ENCODE results near the gene OOSP4A. TPM values are rescaled to one million over a fixed set of nuclear protein-coding genes. Genes with fewer than 3 reads are reported as not detected.

OOSP4A gene
- total and polyA plus RNA-seq, 10 of the 15 experiments (the other 5 are each of a cell fraction or from before 2014, with no cell fraction given), result not detected

- intact Hi-C loops (cut with micrococcal nuclease; ENCODE audit: unreplicated experiment), result loop anchor here (5.0 kb wide), 1 partner anchor 166 kb away; no protein-coding TSS in a partner anchor
- no peaks in the 10 kb centered on the region for H3K4me1 ChIP-seq (ENCODE audit: control insufficient read depth, insufficient read depth, low read length)
- TF ChIP-seq SREBF1 (IDR thresholded peaks at IDR 0.05; ENCODE audit: low read length), result no peak
- no peak for TF ChIP-seq NR2C2 (IDR thresholded peaks at IDR 0.05; ENCODE audit: borderline replicate concordance, control insufficient read depth, insufficient read length, low read depth)
- no peak for TF ChIP-seq SUZ12 (IDR thresholded peaks at IDR 0.05; ENCODE audit: unreplicated experiment)
- no peaks in the 10 kb centered on the region for H3K79me2 ChIP-seq (ENCODE audit: control insufficient read depth, insufficient read depth, low read length)
- SMC1A ChIA-PET (ENCODE audit: uncharacterized antibody, unreplicated experiment), result interaction anchor here (0.7 to 1.5 kb wide), 6 partner anchors 89 to 333 kb away, joined by 3 to 8 read pairs (median 4); partner anchors contain the start of gene STX3
- CTCF ChIA-PET, result interaction anchor here (0.8 to 2.5 kb wide), 9 partner anchors 8 to 333 kb away, joined by 3 to 13 read pairs (median 5); partner anchors contain the start of gene STX3
- no TSS peak for BruUV-seq (replicated peaks)
- H2AFZ ChIP-seq (ENCODE audit: control insufficient read depth, low read depth, low read length), result no peak overlapping the region
- no peaks in the 10 kb centered on the region for H3K27me3 ChIP-seq (replicated peaks in 1 of 2; ENCODE audit: control insufficient read depth in 2 of 2, insufficient read depth in 2 of 2, low read length in 1 of 2)
- no peak overlapping the region for H3K9ac ChIP-seq (ENCODE audit: control insufficient read depth, insufficient read depth, low read length)
- H3K4me2 ChIP-seq (ENCODE audit: control insufficient read depth, insufficient read depth), result no peak overlapping the region
- no peak overlapping the region for H3K27ac ChIP-seq (ENCODE audit: control insufficient read depth, insufficient read depth)
- DNase-seq (ENCODE audit: low read depth, low spot score) (no peak), ATAC-seq (no peak), FAIRE-seq (no peak)
- RAD21 ChIA-PET (ENCODE audit: unreplicated experiment), result interaction anchor here (0.9 to 1.2 kb wide), 3 partner anchors 94 to 333 kb away, joined by 3 to 11 read pairs (median 4); no protein-coding TSS in a partner anchor
- 0% methylated on average over 2 of the region's 2 CpGs for WGBS (ENCODE audit: insufficient coverage, insufficient replicate concordance, low lambda C conversion rate, missing lambda C conversion rate)
- H4K20me1 ChIP-seq (ENCODE audit: control insufficient read depth, insufficient read depth), result no peaks in the 10 kb centered on the region
- in situ Hi-C loops (cut with MboI), result no loop called here
- H3K4me3 ChIP-seq, result no peak overlapping the region
- POLR2A ChIA-PET, result no interaction called here
- H3K36me3 ChIP-seq (ENCODE audit: control insufficient read depth in 2 of 2, insufficient read depth in 2 of 2, low read length in 1 of 2), result no peaks in the 10 kb centered on the region
- no peaks in the 10 kb centered on the region; the same call in 2 of the 3 replicates for H3K9me3 ChIP-seq (replicated peaks; ENCODE audit: control insufficient read depth, insufficient read depth, low read length)
These were observed 45.4 kb upstream of the OOSP4A start for GRCh38 chr11:59918480-59918879.

GRCh38 chr11:59918987-59919589 is 44.7 kb upstream of the OOSP4A start:
- DNase-seq (ENCODE audit: low read depth, low spot score) (no peak), FAIRE-seq (no peak), ATAC-seq (peak; percentile 41; the same call in 1 of the 3 replicates)
- 11% methylated on average over 3 of the region's 3 CpGs for WGBS (ENCODE audit: insufficient coverage, insufficient replicate concordance, low lambda C conversion rate, missing lambda C conversion rate)
- no peak overlapping the region for H3K4me3 ChIP-seq
- ChIA-PET RAD21 (ENCODE audit: unreplicated experiment) (interaction anchor here (0.9 to 1.2 kb wide), 3 partner anchors 94 to 333 kb away, joined by 3 to 11 read pairs (median 4); no protein-coding TSS in a partner anchor), POLR2A (no interaction called here), SMC1A (ENCODE audit: uncharacterized antibody, unreplicated experiment) (interaction anchor here (0.6 to 1.5 kb wide), 7 partner anchors 21 to 332 kb away, joined by 3 to 8 read pairs (median 4); partner anchors contain the start of gene STX3), CTCF (interaction anchor here (0.8 to 2.5 kb wide), 15 partner anchors 9 to 382 kb away, joined by 3 to 13 read pairs (median 4); partner anchors contain the start of gene STX3)
- H3K9ac ChIP-seq (ENCODE audit: control insufficient read depth, insufficient read depth, low read length), result no peak overlapping the region
- no peaks in the 10 kb centered on the region; the same call in 2 of the 3 replicates for H3K9me3 ChIP-seq (replicated peaks; ENCODE audit: control insufficient read depth, insufficient read depth, low read length)
- no peaks in the 10 kb centered on the region for H3K27me3 ChIP-seq (replicated peaks in 1 of 2; ENCODE audit: control insufficient read depth in 2 of 2, insufficient read depth in 2 of 2, low read length in 1 of 2)
- no peaks in the 10 kb centered on the region for H3K4me1 ChIP-seq (ENCODE audit: control insufficient read depth, insufficient read depth, low read length)
- no TSS peak for BruUV-seq (replicated peaks)
- in situ Hi-C loops (cut with MboI) (no loop called here), intact Hi-C loops (cut with micrococcal nuclease; ENCODE audit: unreplicated experiment) (loop anchor here (1.0 to 5.0 kb wide), 2 partner anchors 96 to 167 kb away; no protein-coding TSS in a partner anchor)
- no peak overlapping the region for H3K27ac ChIP-seq (ENCODE audit: control insufficient read depth, insufficient read depth)
- no peak overlapping the region for H2AFZ ChIP-seq (ENCODE audit: control insufficient read depth, low read depth, low read length)
- H3K36me3 ChIP-seq (ENCODE audit: control insufficient read depth in 2 of 2, insufficient read depth in 2 of 2, low read length in 1 of 2), result no peaks in the 10 kb centered on the region
- no peak overlapping the region for H3K4me2 ChIP-seq (ENCODE audit: control insufficient read depth, insufficient read depth)
- no peaks in the 10 kb centered on the region for H3K79me2 ChIP-seq (ENCODE audit: control insufficient read depth, insufficient read depth, low read length)
- no peaks in the 10 kb centered on the region for H4K20me1 ChIP-seq (ENCODE audit: control insufficient read depth, insufficient read depth)
- TF ChIP-seq IRF3 (IDR thresholded peaks at IDR 0.05) (no peak), CTCF (IDR thresholded peaks at IDR 0.05 in 2 of 3, conservative IDR thresholded peaks at IDR 0.05 in 1 of 3; ENCODE audit: control insufficient read depth in 2 of 3, extremely low read depth in 1 of 3, insufficient read depth in 1 of 3, low read depth in 3 of 3, low read length in 3 of 3) (peak; percentile 33 to 45 (median 37); a peak in 4 of 6 replicates), ZSCAN29 (IDR thresholded peaks at IDR 0.05) (no peak), ZBTB4 (CRISPR knock-in tag; IDR thresholded peaks at IDR 0.05) (no peak), EGR1 (IDR thresholded peaks at IDR 0.05; ENCODE audit: borderline replicate concordance in 1 of 2, low read depth in 2 of 2, low read length in 2 of 2) (no peak)

Data from GM12878 (cell line).